Hematopoietic multipotent progenitor cell treated with erythropoietin and hydrocortisone succinate and interleukin-3 and kit ligand, for 17 days (in vitro differentiated cells): ENCODE data around the gene SIL1.
"Not testable (repeated sequence)": the region's sequence is repeated elsewhere in the genome, so short reads cannot be mapped to it uniquely, and the experiment has no call there.

Experiments
- DNase-seq: peaks from one replicate; pipeline ENCODE4 v3.0.0-alpha.2; 2015; ENCODE audit warnings: low spot score

SIL1 gene

GRCh38 chr5:139021346-139021745, 176.8 kb downstream of the SIL1 start:
- DNase-seq = no peak

- no peak for DNase-seq
Observed at GRCh38 chr5:139019880-139020279, 178.3 kb downstream of the SIL1 start.

- no peak for DNase-seq
Observed at GRCh38 chr5:139019211-139019610, 179.0 kb downstream of the SIL1 start.

- DNase-seq = no peak
Observed at GRCh38 chr5:139017624-139018023, 180.5 kb downstream of the SIL1 start.

- DNase-seq = no peak
Observed at GRCh38 chr5:139016186-139016585, 182.0 kb downstream of the SIL1 start.

GRCh38 chr5:139014726-139015125, 183.4 kb downstream of the SIL1 start:
- no peak for DNase-seq

GRCh38 chr5:139012176-139012575, 186.0 kb downstream of the SIL1 start:
- DNase-seq = no peak

GRCh38 chr5:139011156-139011555, 187.0 kb downstream of the SIL1 start:
- not testable (repeated sequence) for DNase-seq

- no peak for DNase-seq
Observed at GRCh38 chr5:139004374-139005307, 193.5 kb downstream of the SIL1 start.

GRCh38 chr5:138999674-139000073, 198.5 kb downstream of the SIL1 start:
- no peak for DNase-seq

GRCh38 chr5:138998521-138998920, 199.6 kb downstream of the SIL1 start:
- DNase-seq = no peak

GRCh38 chr5:138996120-138996519, 202.0 kb downstream of the SIL1 start:
- no peak for DNase-seq

- DNase-seq = no peak
Observed at GRCh38 chr5:138990986-138991590, 207.1 kb downstream of the SIL1 start.

GRCh38 chr5:138989720-138990119, 208.4 kb downstream of the SIL1 start:
- DNase-seq = no peak

GRCh38 chr5:138986186-138986800, 211.9 kb downstream of the SIL1 start:
- no peak for DNase-seq

GRCh38 chr5:138985683-138986082, 212.5 kb downstream of the SIL1 start:
- DNase-seq = no peak

- DNase-seq = no peak
Observed at GRCh38 chr5:138985256-138985655, 212.9 kb downstream of the SIL1 start.

GRCh38 chr5:138983984-138984383, 214.2 kb downstream of the SIL1 start:
- DNase-seq = no peak

- no peak for DNase-seq
Observed at GRCh38 chr5:138981586-138981985, 216.6 kb downstream of the SIL1 start.

GRCh38 chr5:138981131-138981530, 217.0 kb downstream of the SIL1 start:
- no peak for DNase-seq

- DNase-seq = no peak
Observed at GRCh38 chr5:138980441-138980840, 217.7 kb downstream of the SIL1 start.

- DNase-seq = no peak
Observed at GRCh38 chr5:138979684-138980280, 218.4 kb downstream of the SIL1 start.

- no peak for DNase-seq
Observed at GRCh38 chr5:138978581-138978980, 219.6 kb downstream of the SIL1 start.
